GM21526 (cell line): Measurements from ENCODE around the gene RNF11.
A peak's percentile ranks its signal among the peaks of the same experiment; 100 is the strongest.

ENCODE experiments used
- ATAC-seq: cut with Tn5 transposase; IDR thresholded peaks from one replicate; pipeline ENCODE4 v1.9.1; 2021; ENCODE audit warnings: moderate library complexity; ENCODE audit not compliant: unreplicated experiment, low FRiP score

RNF11 gene

DNA sequence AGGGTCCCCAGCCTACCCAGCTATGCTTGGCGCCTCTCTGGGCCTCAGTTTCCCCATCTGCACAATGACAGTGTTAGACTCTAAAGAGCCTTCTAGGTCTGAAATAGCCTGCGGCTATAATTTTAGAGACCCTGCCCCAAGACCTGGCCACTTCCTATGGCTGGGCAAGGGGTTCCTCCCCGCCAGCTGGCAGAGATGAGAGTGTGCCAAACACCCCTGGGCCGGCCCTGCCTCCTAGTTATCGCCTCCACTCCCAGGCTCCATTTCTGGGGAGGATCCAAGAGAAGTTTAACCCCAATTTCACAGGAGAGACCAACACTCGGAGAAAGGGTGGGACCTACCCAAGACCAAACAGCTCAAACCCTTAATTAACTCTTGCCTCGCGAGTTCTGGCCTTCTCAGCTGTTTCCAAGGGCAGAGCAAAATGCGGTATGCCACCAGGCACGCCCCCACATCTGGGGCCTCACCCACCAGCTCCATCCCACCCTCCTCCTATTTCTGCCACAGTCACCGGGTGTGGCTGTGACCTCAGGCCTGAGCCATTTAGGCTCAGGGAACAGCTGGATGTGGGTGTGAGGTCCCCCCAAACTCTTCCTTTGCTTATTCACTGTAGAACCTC lies 58.6 kb downstream of the RNF11 start:
- ATAC-seq = no peak

DNA sequence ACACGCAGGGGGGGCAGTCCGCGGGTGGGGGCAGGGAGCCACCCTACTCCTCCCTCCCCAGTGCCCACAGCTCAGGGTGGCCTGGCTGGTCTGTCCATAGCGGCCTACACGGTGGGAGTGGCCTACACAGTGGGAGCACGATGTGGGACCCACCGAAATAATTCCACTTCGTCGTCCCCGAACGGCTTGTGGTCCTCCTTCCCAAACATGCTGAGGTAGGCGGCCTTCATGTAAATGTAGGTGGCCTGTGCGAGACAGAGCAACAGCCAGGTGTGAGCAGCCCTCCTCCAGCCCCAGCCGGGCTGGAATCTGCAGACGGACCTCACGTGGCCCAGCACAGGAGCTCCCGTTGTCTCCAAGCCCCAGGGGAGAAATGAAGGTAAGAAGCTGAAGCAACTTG lies 59.9 kb downstream of the RNF11 start:
- ATAC-seq = no peak

DNA sequence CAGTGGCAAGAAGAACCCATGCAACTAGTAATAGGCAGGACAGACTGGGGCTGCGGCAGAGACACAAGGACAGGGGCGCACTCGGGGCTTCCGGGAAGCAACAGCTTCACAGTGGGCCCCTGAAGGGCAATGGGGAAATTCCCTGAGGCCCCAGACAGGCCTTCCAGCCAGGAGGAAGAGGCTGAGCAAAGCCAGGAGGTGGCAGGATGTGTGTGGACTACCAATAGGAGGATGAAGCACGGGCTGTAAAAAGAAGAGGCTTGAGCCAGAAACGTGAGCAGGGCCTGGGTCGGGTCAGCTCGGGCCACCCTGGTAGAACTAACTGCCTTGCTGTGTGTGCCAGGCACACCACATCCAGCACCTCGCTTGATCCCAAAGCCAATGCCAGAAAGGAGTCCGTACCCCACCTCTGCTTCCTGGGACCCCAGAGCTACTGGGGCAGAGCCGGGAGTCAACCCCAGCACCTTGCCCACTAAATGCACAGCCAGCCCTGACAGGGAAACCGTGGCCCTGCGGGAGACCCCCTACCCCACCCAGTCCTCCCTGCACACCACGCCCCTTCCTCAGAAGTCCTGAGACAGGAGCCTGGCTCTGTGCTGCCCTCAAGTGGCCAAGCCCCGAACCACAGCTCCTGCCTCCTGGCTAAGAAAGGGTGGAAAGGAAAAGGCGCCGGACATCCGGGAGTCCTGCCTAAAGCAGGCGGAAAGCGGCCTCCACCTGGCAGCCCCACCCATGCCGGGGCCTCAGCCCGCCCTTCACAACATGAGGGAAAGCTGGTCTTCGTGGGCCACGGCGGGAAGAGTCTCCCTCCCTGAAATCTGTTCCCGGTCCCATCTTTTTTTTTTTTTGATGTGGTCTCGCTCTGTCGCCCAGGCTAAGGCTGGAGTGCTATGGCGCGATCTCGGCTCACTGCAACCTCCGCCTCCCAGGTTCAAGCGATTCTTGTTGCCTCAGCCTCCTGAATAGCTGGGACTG lies 60.6 kb downstream of the RNF11 start:
- ATAC-seq = peak; percentile 67

DNA sequence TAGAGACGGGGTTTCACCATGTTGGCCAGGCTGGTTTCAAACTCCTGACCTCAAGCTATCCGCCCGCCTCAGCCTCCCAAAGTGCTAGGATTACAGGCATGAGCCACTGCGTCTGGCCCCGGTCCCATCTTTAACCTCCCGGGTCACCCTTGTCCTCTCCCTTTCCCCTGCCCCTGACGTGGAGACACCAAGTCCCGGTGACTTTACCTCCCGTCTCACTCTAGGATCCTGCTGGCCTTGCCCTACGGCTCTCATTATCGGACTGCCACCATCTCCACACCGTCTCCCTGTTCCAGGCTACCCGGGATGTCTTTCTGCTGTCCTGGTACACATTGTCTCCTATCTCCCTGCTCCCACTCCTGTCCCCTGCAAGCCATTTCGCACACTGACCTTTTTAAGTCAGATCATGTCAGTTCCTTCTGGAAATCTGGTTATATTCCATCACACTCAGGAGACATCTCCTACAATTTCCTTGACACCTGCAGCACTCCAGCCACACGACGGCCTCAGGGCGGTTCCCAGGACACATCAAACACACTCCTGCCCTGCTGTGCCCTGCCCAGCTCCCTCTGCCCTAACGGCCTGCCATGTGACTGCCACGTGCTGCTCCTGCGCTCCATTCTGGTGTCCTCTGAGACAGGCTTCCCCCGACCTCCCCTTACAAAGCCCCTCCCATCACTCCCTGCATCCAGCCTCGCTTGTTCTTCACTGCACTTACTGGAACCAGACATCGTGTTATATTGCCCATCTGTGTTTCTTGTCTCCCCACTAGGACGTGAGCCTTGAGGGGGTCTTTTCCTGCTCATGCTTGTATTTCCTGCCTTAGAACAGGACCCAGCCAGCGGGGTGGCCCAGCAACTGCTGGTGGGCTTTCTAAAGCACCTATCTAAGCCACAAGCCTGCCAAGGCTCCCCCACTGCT lies 61.6 kb downstream of the RNF11 start:
- ATAC-seq = no peak

DNA sequence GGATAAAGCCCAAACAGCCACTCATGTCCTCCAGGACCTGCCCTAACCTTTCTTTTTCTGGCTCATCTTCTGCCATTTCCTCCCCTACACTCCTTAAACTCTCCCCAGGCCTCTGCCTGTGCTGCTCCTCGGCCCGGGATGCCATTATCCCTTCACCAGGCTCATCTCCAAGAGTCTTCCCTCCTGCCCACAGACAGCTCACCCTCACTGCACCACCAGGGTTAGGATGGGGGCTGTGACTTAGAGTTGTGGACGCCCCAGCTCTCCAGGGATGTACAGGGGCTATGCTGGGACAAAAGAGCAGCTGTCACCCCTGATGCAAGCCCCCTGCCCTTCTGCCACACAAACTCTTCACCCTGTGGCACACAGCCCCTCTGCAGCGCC lies 62.2 kb downstream of the RNF11 start:
- ATAC-seq = no peak

DNA sequence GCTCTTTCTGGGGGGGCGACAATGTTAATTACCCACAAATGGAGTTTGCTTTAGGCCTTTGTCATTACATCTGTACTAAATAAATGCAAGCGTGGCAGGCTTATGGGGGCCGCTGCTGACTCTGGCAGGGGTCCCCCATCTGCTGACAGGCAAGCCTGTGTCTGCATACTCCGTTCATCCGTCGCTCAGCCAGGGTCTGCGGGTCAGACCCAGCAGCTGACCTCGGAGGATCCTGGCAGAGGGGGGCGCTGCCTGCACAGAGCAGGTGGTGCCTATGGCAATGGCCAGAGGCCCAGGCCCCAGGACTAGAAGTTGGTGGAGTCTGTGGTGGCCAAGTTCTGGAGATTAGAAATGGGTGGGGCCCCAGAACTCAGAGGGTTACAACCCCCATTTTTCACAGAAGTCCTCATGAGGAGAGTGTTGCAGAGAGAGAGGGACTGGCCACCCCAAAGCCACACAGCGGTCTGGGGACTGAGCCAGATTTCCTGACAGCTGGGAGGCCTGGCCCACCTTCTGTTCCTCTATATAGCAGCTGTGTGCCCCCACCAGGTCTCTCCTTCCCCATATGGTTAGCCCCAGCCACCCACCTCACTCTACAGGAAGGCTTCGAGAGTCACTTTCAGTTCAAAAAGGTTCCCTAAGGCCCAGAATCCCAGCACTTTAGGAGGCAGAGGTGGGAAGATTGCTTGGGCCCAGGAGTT lies 63.3 kb downstream of the RNF11 start:
- ATAC-seq = no peak

DNA sequence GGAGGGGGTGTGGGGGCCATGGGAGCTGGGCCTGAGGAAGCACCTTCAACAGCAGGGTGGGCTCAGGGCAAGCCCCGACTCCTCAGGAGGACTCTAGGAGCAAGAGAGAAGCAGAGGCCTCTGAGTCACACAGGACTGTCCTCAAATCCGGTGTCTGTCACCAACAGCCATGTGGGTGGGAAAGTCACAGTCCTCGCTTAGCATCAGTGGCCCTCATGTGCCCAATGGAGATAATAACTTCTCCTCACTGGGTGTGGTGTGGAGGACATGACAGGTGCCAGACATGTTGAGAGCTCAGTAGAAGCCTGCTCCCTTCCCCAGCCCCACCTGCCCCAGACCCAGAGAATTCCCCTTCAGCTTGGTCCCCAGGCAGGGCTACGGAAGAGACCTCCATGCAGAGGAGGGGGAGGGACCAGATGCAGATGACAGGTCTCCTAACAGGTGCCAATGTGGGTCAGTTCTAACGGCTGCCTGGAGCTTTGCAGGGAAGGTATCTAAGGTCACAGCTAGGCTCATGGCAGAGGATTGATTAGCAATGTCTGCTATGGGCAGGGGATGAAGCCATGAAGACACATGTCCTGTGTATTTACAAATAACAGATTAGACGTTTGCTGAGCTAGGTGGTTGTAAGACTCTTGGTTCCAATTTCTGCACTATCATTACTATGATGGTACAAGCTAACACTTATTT lies 64.1 kb downstream of the RNF11 start:
- ATAC-seq = no peak

DNA sequence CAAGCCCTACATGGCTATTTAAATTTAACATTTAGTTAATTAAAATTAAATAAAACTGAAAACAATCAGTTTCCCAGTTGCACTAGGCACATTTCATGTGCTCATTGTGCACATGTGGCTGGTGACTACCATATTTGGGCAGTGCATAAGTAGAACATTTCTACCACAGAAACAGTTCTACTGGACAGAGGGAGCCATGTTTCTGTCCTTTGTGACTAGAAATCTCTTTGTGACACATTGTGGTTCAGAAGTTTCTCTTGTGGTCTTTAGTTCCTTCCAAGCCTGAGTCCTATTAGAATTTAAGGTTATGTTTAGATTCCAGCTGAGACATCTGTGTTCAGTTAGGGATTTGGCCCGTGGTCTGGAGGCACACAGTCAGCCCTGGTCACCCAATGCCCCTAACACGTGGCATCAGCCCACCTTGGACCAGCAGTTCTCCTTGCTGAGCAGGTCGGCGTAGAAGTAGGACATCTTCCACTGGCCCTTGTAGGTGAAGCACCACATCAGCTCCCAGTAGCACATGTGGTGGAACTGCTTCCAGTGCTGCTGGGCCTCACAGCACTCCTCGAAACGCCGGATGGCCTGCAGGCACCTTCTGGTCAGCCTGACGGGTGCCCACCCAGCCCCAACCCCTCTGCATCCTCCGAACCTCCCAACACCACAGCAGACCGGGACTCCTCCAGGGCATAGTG lies 65.2 kb downstream of the RNF11 start:
- ATAC-seq = no peak

DNA sequence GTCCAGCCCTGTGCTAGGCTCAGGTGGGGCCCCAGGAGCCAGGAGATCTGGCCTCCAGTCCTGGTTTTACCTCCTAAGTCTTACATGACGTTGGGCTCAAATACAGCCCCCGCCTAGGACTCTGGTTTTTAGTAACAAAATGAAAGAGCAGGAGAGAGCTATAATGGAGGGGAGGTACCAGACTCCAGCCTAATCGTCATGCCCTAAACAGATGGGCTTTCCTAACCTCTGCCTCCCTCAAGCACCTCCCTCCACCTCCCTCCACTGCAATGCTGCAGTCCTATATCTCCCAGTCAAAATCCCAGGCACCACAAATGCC lies 65.7 kb downstream of the RNF11 start:
- ATAC-seq = no peak

DNA sequence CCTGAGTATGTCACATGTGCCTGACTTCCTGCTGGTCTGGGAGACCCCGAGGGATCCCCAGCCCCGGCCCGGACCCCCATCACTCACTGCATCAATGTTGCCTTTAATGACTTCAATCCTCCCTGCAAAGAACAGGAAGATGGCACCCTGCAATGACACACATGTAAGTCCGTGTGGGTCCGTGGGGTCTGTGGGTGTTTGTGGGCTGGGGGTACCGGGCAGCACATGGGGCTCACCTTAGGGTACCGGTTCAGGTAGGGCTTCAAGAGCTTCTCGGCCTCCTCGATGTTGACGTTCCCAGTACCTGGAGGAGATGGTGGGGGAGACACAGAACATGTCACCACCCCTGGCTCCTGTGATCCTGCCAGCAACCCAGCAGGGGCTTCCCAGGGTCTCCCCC lies 66.2 kb downstream of the RNF11 start:
- no peak for ATAC-seq

DNA sequence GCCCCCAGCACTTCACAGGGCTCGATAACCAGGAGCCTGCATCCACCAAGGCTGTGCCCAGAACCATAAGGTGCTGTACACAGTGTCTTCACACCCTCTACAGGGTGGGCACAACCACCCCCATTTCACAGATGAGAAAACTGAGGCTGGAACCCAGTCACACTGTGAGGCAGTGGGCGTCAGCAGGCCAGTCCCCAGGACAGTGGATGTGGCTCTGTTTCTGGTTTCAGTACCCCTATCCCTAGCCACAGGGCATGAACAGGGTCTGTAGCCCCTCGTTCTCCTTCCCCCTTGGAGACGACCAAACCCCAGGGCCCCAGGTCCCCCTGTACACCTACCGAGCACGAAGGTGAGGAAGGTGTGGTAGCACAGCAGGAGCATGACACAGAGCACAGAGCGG lies 66.7 kb downstream of the RNF11 start:
- no peak for ATAC-seq

DNA sequence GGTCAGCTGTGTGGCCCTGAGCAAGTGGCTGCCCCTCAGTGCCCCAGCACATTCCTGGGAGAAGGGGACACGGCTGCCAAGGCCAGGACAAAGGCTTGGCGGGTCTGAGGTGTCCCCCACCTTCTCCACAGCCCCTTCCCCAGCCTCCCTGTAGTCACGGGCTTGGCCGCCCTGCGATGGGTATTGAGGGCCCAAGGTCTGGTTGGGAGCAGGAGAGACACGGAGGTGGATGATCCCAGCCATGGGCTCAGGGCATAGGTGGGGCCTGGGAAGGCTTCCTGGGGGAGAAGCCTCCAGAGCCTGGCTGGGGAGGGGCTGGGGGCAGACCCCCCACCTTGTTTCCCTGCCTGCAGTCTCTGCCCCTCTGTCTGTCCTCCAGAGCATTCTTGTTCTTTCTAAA lies 67.2 kb downstream of the RNF11 start:
- ATAC-seq = no peak

DNA sequence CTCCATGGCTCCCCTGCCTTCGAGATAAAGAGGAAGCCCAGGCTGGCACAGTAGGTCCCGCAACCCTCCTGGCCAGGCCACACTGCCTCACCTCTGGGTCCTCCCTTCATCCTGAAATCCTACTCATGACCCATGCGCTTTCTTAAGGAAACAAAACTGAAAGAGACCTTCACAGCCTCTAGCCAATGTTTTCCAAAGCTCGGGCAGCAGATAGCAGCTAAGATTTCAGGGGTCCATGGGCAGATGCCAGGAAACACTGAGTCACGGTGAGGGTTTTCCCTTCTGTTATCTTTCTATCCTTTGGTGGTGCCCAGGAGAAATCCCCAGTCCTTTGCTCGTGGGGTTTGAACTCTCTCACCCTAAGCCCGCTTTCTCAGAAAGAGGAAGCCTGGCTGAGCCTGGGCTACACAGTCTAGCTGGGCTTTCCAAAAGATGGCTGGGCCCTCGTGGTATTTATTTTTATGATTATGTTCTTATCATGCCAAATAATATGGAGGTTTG lies 67.7 kb downstream of the RNF11 start:
- no peak for ATAC-seq

DNA sequence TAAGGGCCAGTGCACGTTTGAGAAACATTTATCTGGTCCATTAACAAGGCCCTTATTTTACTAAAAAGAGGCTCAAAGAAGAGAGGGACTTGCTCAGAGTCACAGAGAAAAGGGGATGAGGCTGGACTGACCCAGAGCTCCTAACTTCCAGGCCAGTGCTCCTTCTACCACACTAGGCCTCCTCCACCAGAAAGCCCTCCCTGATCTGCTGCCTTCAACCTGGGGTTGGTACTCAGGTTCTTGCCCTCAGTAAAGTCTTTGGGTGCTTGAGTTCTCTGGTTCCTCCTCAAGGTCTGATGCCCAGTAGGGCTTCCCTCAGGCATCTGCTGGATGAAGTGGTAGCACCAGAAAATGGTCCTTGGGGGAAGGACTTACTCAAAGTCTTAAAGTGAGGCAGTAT lies 68.3 kb downstream of the RNF11 start:
- no peak for ATAC-seq

DNA sequence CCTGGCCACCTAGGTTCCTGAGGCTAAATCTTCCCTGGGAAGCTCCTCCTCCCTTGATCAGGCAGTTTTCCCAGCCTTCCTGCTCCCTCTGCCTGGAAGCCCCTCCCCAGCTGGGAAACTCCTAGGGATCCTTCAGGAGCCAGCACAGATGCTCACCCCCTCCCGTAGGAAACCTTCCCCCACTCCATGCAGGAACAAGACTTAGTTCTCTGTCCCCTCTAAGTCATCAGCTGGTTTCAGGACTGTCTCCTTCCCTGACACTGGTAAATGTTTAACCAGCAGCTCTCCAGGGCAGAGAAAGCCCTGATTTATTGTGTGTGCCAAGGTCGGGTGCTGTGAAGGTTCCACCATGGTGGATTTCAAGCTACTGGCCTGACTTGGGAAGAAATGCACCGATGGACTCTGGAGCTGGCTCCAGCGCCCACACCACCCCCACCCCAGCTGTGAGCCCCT lies 69.3 kb downstream of the RNF11 start:
- ATAC-seq = no peak

DNA sequence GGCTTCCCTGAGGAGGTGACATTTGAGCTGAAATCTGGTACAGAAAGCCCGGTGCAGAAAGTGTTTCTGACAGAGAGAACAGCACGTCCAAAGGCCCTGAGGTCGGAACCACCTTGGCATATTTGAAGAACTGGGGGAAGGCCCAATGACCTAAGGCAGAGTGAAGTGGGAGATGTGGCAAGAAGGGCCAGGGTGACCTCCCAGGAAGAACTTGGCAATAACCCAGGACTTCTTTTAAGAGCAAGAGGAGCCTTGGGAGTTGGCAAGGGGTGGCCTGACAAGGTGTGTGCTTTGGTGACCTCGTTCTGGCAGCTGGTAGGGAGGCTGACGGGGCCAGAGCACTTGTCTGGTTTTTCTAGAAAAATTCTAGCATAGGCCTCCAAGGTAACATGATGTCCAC lies 70.9 kb downstream of the RNF11 start:
- ATAC-seq = no peak

DNA sequence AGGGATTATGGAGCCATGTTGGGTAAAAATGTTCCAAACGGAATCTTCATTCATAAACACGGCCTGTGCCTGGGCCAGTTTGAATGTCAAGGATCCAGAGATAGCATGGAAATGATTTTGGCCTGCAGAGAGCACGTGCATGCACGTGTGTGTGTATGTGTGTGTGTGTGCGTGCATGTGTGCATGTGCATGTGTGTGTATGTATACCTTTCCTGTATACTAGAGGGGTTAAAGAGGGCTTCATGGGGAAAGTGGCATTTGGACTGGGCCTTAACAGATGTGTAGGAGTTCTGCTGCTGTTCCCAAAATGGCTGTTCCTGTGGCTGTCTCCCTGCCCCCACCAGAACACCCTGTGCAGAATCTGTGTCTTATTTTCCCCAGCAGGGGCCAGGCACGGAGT lies 72.6 kb downstream of the RNF11 start:
- ATAC-seq = no peak

DNA sequence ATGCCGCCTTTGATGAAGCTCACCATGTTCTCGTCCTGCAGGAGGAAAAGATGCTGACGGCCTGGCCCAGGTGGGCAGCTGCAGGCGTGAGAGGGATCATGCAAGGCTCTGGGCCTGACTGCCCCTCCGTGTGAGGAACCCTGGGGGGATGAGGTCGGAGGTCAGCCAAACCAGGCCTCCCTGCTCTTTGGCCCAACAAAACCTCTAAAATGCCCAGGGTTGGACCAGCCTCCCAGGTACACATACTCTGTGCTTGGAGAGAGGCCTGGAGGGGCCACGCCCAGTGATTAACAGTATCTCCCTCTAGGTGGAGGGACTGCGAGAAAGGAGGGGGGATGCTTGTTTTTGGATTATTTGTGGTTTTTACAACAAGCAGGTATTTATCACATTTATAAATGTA lies 73.2 kb downstream of the RNF11 start:
- ATAC-seq = no peak
